Kasumi-1 (cell line): Measurements from ENCODE around the gene PPEF2.

Experiments
- DNase-seq, 2 experiments: peaks; one replicate each; lab custom pipeline; 2025; lab: John Stamatoyannopoulos, UW

PPEF2 gene

DNA sequence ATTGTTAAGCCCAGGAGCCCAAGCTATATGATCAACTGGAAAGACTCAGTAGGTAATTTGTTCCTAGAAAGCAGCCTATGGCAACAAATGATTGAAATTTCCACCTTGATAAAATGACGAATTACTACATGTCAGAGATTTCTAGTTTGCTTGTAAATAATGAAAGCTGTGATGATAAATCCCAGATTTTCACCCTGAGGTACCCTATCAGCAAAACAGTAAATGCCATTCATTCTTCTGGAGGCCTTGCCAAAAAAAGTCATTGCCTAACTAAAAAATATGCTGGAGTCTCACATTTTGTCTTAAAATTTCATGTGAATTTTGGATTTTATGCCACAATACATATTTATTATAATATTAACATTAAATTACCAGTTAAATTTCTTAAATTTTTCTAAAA, 71.3 kb downstream of the PPEF2 start:
- DNase-seq = no peak

DNA sequence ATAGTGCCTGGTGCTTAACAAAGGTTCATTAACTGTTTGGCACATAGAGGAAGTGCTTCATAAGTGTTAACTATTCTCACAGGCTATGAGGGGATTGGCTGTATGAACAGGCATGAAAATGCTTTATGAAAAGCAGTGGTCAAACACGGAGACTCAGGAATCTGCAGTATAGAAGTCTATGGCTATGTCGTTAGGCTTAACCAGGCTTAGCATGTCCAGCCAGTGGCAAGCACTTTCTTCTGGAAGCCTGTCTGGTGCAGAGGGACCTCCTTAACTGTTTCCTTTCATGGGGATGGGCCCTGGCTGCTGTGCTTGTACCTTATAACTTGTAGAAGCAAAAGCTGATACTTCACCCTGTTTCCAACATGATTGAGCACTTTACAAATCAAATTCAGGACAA, 78.4 kb downstream of the PPEF2 start:
- no peak for DNase-seq

DNA sequence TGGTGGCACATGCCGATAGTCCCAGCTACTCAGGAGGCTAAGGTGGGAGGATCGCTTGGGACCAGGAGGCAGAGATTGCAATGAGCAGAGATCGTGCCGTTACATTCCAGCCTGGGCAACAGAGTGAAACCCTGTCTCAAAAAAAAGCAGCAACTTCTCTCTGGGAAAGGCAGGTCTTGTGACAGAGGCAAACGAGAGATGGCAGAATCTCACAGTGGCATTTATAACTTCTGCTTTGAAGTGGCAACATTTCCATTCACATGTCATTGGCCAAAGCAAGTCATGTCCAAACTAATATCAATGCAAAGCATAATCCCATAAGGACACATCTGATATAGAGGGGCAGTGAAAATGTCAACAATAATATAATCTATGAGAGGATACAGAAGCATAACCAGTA, 79.8 kb downstream of the PPEF2 start:
- no peak for DNase-seq

DNA sequence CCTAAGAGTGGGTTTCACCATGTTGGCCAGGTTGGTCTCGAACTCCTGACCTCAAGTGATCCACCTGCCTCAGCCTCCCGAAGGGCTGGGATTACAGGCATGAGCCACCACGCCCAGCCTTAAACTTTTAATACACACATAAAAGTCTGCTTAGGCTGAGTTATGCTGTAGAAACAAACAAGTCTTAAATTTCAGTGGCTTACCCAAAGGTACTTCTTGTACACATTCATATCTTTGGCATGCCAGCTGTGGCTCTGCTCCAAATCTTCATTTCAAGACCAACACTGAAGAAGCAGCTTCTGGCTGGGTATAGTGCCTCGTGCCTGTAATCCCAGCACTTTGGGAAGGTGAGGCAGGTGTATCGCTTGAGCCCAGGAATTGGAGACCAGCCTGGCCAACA, 80.3 kb downstream of the PPEF2 start:
- no peak for DNase-seq

DNA sequence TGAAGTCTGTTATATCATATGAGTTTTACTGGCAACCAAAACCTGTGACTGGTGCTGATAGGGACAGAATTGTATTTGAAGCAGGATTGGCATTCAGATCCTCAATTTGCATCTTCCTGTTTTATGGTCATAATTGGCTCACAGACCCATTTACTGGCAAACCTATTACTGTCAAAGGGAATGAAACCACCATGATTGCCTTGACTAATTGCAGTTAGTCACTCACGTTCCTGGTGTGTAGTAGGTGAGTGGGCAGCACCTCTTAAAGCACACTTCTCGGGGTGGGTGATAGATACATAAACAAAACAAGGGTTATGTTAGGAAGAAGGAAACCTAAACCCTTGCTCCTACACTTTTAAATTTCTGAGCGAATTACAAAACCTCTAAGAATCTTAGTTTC, 81.0 kb downstream of the PPEF2 start:
- DNase-seq = no peak

DNA sequence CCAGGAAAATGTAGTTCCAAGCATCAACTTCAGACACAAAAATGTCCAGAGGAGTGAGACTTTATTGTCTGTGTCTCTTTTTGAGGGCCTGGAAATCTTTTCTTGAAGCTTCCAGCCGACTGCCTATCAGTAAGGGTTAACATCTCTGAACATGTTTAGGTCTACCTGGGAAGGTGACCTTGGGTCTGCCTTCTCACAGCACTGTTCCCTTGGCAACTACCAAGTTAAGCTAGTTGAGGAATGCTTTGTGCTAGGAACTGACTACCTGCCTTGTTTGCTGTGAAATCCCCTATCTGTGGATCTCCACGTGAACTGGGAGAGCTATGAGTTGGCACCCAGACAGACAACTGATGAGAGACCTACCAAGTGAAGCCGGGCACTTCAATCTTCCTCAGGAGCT, 81.6 kb downstream of the PPEF2 start:
- no peak for DNase-seq

DNA sequence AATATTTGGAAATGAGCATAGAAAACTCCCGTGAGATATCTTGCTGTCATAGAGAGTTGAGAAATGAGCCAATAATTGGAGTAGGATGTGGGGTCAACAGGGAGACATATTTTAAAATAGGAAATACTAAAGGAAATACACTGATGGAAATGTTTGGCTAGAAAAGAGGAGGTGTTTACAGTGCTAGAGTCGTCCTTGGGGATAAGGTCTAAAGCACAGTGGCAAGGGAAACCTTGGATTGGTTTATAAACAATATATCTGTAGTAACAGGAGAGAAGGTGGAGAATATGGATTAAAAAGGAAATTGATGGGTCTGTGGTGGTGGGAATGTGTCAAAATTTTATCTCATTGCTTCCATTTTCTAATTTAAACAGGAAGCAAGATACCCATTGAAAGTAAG, 82.1 kb downstream of the PPEF2 start:
- no peak for DNase-seq

DNA sequence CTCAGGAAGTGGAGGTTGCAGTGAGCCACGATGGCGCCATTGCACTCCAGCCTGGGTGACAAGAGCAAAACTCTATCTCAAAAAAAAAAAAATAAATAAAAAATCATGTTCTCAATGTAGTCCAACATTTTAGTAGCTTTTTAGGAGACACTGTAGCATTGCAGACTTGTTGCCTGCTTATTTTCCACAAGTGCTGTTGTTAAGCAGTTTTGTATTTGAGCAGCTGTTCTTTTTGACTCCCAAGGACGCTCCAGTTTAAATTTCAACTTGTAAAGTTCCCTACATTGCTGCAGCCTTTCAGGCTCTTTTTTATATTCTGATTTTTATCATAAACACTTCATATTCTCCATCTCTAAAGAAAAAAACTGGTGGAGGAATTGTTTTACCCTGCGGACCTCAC, 83.1 kb downstream of the PPEF2 start:
- no peak for DNase-seq

DNA sequence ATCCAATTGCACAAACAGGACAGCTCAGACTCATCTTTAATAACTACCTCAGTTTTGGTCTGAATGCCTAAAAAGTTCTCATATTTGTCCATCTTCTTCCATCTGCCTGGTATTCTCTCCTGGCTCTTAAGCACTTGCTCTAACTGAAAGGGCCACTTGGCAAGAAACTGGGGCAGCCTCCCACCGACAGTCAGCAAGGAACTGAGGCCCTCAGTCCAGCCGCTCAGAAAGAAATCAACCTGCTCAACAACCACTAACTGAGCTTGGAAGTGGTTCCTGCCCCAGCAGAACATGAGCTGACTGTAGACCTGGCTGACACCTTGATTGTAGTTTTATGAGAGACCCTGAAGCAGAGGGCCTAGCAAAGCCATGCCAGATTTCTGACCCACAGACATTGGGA, 84.4 kb downstream of the PPEF2 start:
- DNase-seq = no peak
